ENCODE data around the gene BCKDK. TPM values are rescaled to one million over a fixed set of nuclear protein-coding genes. Genes with fewer than 3 reads are reported as not detected.

Gene BCKDK
- total and polyA plus RNA-seq, 2 of the 13 experiments (the other 11 are each of a cell fraction or from before 2014, with no cell fraction given) = 24.9 to 42.6 TPM

DNA sequence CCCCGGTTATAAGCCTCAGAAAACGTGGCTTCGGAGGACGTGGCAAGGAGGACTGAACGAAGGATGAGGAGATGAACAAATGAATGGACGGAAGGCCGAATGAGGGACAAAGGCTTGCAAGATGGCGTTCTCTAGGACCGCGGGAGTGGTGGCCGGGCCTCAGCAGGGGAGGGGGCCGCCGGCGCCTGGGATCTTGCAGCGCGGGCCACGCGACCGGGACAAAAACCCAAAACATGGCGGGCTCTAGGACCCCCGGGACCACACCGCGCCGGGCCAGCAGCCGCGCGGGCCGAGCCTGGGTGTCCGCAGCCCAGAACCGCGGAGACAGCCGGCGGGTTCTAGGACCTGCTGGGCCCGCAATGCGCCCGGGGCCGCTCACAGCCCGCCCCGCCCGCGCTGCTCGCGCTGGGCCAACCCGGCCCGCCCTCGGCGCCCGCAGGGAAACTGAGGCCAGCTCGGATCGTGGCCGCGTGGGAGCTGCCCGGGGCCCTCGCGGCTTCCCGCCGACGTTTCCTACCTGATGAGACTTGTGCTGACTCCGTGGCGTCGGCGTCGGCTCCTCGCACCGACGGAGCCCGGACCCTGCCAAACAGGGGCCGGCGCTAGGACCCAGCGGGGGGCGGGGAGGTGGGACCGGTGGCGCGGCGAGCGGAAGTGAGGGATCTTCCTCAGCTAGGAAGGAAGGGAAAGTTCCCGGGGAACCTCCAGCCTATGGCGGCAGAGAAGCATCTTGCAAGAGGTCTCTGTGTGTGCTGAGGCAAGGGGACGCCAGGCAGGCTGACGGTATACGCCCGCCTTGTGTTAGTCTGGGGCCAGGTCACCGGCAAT, 34.8 kb upstream of the BCKDK start (continued):
- TF ChIP-seq, protein P1, sequence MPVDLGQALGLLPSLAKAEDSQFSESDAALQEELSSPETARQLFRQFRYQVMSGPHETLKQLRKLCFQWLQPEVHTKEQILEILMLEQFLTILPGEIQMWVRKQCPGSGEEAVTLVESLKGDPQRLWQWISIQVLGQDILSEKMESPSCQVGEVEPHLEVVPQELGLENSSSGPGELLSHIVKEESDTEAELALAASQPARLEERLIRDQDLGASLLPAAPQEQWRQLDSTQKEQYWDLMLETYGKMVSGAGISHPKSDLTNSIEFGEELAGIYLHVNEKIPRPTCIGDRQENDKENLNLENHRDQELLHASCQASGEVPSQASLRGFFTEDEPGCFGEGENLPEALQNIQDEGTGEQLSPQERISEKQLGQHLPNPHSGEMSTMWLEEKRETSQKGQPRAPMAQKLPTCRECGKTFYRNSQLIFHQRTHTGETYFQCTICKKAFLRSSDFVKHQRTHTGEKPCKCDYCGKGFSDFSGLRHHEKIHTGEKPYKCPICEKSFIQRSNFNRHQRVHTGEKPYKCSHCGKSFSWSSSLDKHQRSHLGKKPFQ (CRISPR knock-in tag; IDR thresholded peaks at IDR 0.05; ENCODE audit: insufficient replicate concordance) = peak; percentile 79
- peak; percentile 70; the same call in 1 of the 2 replicates for TF ChIP-seq ZNF670 (CRISPR knock-in tag; IDR thresholded peaks at IDR 0.05; ENCODE audit: borderline replicate concordance)
- TF ChIP-seq ZNF232 (CRISPR knock-in tag; IDR thresholded peaks at IDR 0.05; ENCODE audit: borderline replicate concordance) = peak; percentile 82; the same call in 1 of the 2 replicates
- TF ChIP-seq ZNF615 (CRISPR knock-in tag; IDR thresholded peaks at IDR 0.05; ENCODE audit: borderline replicate concordance) = no peak
- peak; percentile 76; the same call in 1 of the 2 replicates for TF ChIP-seq KDM4B (CRISPR knock-in tag; IDR thresholded peaks at IDR 0.05)
- 0 out of 2 replicates have a peak, but pooled peaks have one; percentile 92 for TF ChIP-seq ZFAT (CRISPR knock-in tag; conservative IDR thresholded peaks at IDR 0.05)
- peak; percentile 35 for TF ChIP-seq STAG1 (CRISPR knock-in tag; IDR thresholded peaks at IDR 0.05)
- peak; percentile 79; the same call in 1 of the 2 replicates for TF ChIP-seq SIN3A (IDR thresholded peaks at IDR 0.05; ENCODE audit: borderline replicate concordance, low read depth, low read length)
- TF ChIP-seq, protein P2, sequence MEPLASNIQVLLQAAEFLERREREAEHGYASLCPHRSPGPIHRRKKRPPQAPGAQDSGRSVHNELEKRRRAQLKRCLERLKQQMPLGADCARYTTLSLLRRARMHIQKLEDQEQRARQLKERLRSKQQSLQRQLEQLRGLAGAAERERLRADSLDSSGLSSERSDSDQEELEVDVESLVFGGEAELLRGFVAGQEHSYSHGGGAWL (CRISPR knock-in tag; IDR thresholded peaks at IDR 0.05) = peak; percentile 17; the same call in 1 of the 2 replicates
- TF ChIP-seq KDM2A (CRISPR knock-in tag; IDR thresholded peaks at IDR 0.05; ENCODE audit: borderline replicate concordance, low read depth) = peak; percentile 43; the same call in 1 of the 2 replicates
- peak; percentile 44; the same call in 1 of the 2 replicates for TF ChIP-seq HES4 (CRISPR knock-in tag; IDR thresholded peaks at IDR 0.05; ENCODE audit: borderline replicate concordance)
- peak; percentile 73; the same call in 1 of the 2 replicates for TF ChIP-seq KAT7 (CRISPR knock-in tag; IDR thresholded peaks at IDR 0.05; ENCODE audit: borderline replicate concordance)
- TF ChIP-seq AGO2 (optimal IDR thresholded peaks at IDR 0.05; ENCODE audit: low read depth, low read length) = peak; percentile 72
- peak; percentile 90 for TF ChIP-seq ZFY (CRISPR knock-in tag; IDR thresholded peaks at IDR 0.05)
- no peak for TF ChIP-seq HDAC2 (CRISPR knock-in tag; IDR thresholded peaks at IDR 0.05)
- peak; percentile 4; the same call in 1 of the 2 replicates for TF ChIP-seq MTA1 (CRISPR knock-in tag; IDR thresholded peaks at IDR 0.05; ENCODE audit: borderline replicate concordance)
- TF ChIP-seq MATR3 (CRISPR knock-in tag; IDR thresholded peaks at IDR 0.05) = no peak
- TF ChIP-seq FLYWCH1 (CRISPR knock-in tag; IDR thresholded peaks at IDR 0.05) = 0 out of 2 replicates have a peak, but pooled peaks have one; percentile 70
- peak; percentile 83 for TF ChIP-seq ELF1 (CRISPR knock-in tag; IDR thresholded peaks at IDR 0.05)
- TF ChIP-seq IRF2 (CRISPR knock-in tag; IDR thresholded peaks at IDR 0.05) = no peak; the same call in 1 of the 2 replicates
- TF ChIP-seq, protein P3, sequence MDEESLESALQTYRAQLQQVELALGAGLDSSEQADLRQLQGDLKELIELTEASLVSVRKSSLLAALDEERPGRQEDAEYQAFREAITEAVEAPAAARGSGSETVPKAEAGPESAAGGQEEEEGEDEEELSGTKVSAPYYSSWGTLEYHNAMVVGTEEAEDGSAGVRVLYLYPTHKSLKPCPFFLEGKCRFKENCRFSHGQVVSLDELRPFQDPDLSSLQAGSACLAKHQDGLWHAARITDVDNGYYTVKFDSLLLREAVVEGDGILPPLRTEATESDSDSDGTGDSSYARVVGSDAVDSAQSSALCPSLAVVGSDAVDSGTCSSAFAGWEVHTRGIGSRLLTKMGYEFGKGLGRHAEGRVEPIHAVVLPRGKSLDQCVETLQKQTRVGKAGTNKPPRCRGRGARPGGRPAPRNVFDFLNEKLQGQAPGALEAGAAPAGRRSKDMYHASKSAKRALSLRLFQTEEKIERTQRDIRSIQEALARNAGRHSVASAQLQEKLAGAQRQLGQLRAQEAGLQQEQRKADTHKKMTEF (CRISPR knock-in tag; IDR thresholded peaks at IDR 0.05) = peak; percentile 64; the same call in 1 of the 2 replicates
- peak; percentile 53; the same call in 1 of the 2 replicates for TF ChIP-seq SP5 (CRISPR knock-in tag; IDR thresholded peaks at IDR 0.05; ENCODE audit: borderline replicate concordance, low read depth)
- peak; percentile 29; the same call in 1 of the 2 replicates for TF ChIP-seq TBX2 (CRISPR knock-in tag; IDR thresholded peaks at IDR 0.05; ENCODE audit: borderline replicate concordance)
- 0 out of 2 replicates have a peak, but pooled peaks have one; percentile 33 for TF ChIP-seq ZNF180 (CRISPR knock-in tag; IDR thresholded peaks at IDR 0.05; ENCODE audit: borderline replicate concordance, low read depth)
- TF ChIP-seq FOXA1 (IDR thresholded peaks at IDR 0.05) = no peak
- TF ChIP-seq FOXA1 (CRISPR knock-in tag; IDR thresholded peaks at IDR 0.05) = no peak
